Measurements from ENCODE around the gene KXD1.

Gene KXD1

DNA sequence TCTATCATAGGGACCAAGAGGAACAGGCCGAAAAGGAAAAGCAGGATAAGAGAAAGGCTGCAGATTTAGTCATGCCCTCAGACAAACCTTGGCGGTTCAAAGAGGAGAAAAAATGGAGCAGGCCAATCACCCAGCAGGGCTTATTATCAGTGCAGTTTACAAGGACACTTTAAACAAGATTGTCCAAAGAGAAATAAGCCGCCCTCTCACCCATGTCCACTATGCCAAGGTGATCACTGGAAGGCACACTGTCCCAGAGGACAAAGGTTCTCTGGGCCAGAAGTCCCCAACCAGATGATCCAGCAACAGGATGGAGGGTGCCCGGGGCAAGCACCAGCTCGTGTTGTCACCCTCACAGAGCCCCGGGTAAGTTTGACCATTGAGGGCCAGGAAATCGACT lies 22.6 kb downstream of the KXD1 start:
- TF ChIP-seq EZH2phosphoT487 (conservative IDR thresholded peaks at IDR 0.05; ENCODE audit: low read length), result no peak
- TF ChIP-seq, protein P1, sequence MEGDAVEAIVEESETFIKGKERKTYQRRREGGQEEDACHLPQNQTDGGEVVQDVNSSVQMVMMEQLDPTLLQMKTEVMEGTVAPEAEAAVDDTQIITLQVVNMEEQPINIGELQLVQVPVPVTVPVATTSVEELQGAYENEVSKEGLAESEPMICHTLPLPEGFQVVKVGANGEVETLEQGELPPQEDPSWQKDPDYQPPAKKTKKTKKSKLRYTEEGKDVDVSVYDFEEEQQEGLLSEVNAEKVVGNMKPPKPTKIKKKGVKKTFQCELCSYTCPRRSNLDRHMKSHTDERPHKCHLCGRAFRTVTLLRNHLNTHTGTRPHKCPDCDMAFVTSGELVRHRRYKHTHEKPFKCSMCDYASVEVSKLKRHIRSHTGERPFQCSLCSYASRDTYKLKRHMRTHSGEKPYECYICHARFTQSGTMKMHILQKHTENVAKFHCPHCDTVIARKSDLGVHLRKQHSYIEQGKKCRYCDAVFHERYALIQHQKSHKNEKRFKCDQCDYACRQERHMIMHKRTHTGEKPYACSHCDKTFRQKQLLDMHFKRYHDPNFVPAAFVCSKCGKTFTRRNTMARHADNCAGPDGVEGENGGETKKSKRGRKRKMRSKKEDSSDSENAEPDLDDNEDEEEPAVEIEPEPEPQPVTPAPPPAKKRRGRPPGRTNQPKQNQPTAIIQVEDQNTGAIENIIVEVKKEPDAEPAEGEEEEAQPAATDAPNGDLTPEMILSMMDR (IDR thresholded peaks at IDR 0.05; ENCODE audit: insufficient read depth, low read length, poor library complexity, severe bottlenecking), result no peak
- no peaks in the 10 kb centered on the region for H4K20me1 ChIP-seq (ENCODE audit: low read depth, low read length)
- no peak overlapping the region for H3K4me2 ChIP-seq (ENCODE audit: low read depth, low read length, poor library complexity, severe bottlenecking)
- peaks cover 24% of the 10 kb centered on the region for H3F3A ChIP-seq (ENCODE audit: insufficient read depth)
- H3K9me2 ChIP-seq (replicated peaks; ENCODE audit: insufficient read depth, low read length), result no peaks in the 10 kb centered on the region
- no peaks in the 10 kb centered on the region for H3K79me2 ChIP-seq (ENCODE audit: insufficient read depth, low read length)
- H3K9ac ChIP-seq (ENCODE audit: low read length), result no peak overlapping the region
- H2AFZ ChIP-seq (ENCODE audit: low read depth, low read length, severe bottlenecking), result no peak overlapping the region
- H3K36me3 ChIP-seq (ENCODE audit: low read length), result peaks cover 6% of the 10 kb centered on the region; the same call in 1 of the 2 replicates
- H3K9me3 ChIP-seq (ENCODE audit: insufficient read depth, low read length), result no peaks in the 10 kb centered on the region
- H3K27ac ChIP-seq (ENCODE audit: low read depth, low read length), result no peak overlapping the region
- no peak overlapping the region for H3K4me3 ChIP-seq (ENCODE audit: insufficient read depth, low read length, poor library complexity, severe bottlenecking)
- H3K27me3 ChIP-seq (ENCODE audit: low read length), result no peaks in the 10 kb centered on the region

DNA sequence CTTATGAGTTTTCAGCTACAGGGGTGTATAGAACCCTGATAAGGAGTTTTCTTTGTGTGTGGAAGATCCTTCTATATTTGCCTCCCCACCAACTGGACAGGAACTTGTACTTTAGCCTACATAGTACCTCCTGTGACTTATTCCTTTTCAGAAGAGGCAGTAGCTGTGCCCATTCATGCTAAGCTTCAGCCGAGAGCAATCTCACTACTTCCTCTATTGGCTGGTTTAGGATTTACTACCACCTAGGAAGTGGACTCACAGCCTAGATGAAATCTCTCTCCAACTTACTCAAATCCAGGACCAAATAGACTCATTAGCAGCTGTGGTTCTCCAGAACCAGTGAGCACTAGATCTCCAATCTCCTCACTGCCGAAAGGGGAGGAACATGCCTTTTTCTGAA lies 28.6 kb downstream of the KXD1 start:
- Histone ChIP-seq H4K20me1 (ENCODE audit: low read depth, low read length) (no peaks in the 10 kb centered on the region), H3K4me3 (ENCODE audit: insufficient read depth, low read length, poor library complexity, severe bottlenecking) (no peak overlapping the region), H3K27ac (ENCODE audit: low read depth, low read length) (no peak overlapping the region), H3F3A (ENCODE audit: insufficient read depth) (peaks cover 11% of the 10 kb centered on the region), H3K9me3 (ENCODE audit: insufficient read depth, low read length) (no peaks in the 10 kb centered on the region), H3K4me2 (ENCODE audit: low read depth, low read length, poor library complexity, severe bottlenecking) (no peak overlapping the region), H3K9ac (ENCODE audit: low read length) (no peak overlapping the region), H3K27me3 (ENCODE audit: low read length) (no peaks in the 10 kb centered on the region), H3K79me2 (ENCODE audit: insufficient read depth, low read length) (no peaks in the 10 kb centered on the region), H3K36me3 (ENCODE audit: low read length) (no peaks in the 10 kb centered on the region), H2AFZ (ENCODE audit: low read depth, low read length, severe bottlenecking) (no peak overlapping the region), H3K9me2 (replicated peaks; ENCODE audit: insufficient read depth, low read length) (no peaks in the 10 kb centered on the region)
- TF ChIP-seq, protein P1 (IDR thresholded peaks at IDR 0.05; ENCODE audit: insufficient read depth, low read length, poor library complexity, severe bottlenecking), result no peak
- no peak for TF ChIP-seq EZH2phosphoT487 (conservative IDR thresholded peaks at IDR 0.05; ENCODE audit: low read length)

DNA sequence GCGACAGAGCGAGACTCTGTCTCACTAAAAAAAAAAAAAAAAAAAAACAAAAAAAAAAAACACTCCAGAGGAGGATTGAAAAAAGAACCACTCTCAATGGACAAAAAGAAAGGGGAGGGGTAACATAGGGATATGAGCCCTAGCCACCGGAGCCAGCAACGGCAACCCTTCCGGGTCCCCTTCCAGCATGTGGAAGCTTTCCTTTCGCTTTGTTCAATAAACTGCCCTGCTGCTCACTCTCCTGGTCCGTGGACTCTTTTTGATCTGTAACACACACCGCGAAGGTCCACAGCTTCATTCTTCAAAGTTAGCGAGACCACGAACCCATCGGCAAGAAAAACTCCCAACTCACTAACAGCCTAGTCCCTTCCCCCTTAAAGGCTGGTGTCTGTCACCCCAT lies 29.9 kb downstream of the KXD1 start:
- Histone ChIP-seq H3K9me2 (replicated peaks; ENCODE audit: insufficient read depth, low read length) (no peaks in the 10 kb centered on the region), H3F3A (ENCODE audit: insufficient read depth) (peaks cover 11% of the 10 kb centered on the region), H3K79me2 (ENCODE audit: insufficient read depth, low read length) (no peaks in the 10 kb centered on the region), H3K27me3 (ENCODE audit: low read length) (no peaks in the 10 kb centered on the region), H2AFZ (ENCODE audit: low read depth, low read length, severe bottlenecking) (no peak overlapping the region), H3K36me3 (ENCODE audit: low read length) (no peaks in the 10 kb centered on the region), H4K20me1 (ENCODE audit: low read depth, low read length) (no peaks in the 10 kb centered on the region), H3K4me3 (ENCODE audit: insufficient read depth, low read length, poor library complexity, severe bottlenecking) (no peak overlapping the region), H3K27ac (ENCODE audit: low read depth, low read length) (no peak overlapping the region), H3K4me2 (ENCODE audit: low read depth, low read length, poor library complexity, severe bottlenecking) (no peak overlapping the region), H3K9ac (ENCODE audit: low read length) (no peak overlapping the region), H3K9me3 (ENCODE audit: insufficient read depth, low read length) (no peaks in the 10 kb centered on the region)
- TF ChIP-seq EZH2phosphoT487 (conservative IDR thresholded peaks at IDR 0.05; ENCODE audit: low read length), result no peak
- TF ChIP-seq, protein P1 (IDR thresholded peaks at IDR 0.05; ENCODE audit: insufficient read depth, low read length, poor library complexity, severe bottlenecking), result no peak

All from SU-DHL-6 (cell line).